ENCODE results near the gene DYNC2LI1.
"Not testable (repeated sequence)": the region's sequence is repeated elsewhere in the genome, so short reads cannot be mapped to it uniquely, and the experiment has no call there.

Gene DYNC2LI1

GRCh38 chr2:43773876-43774613, at the start of gene DYNC2LI1:
Gene DYNC2LI1, plus strand, starts transcription at chr2:43774039. Its CDS starts 100 bp downstream, at chr2:43774139.
- peak; percentile 50 to 60 for DNase-seq (ENCODE audit: low read depth in 1 of 2, low spot score in 1 of 2)

- DNase-seq (ENCODE audit: low read depth in 1 of 2, low spot score in 1 of 2), result no peak
Observed at GRCh38 chr2:43724728-43725526, 48.9 kb upstream of the DYNC2LI1 start.

- DNase-seq (ENCODE audit: low read depth in 1 of 2, low spot score in 1 of 2), result no peak
Observed at GRCh38 chr2:43725711-43726246, 48.1 kb upstream of the DYNC2LI1 start.

GRCh38 chr2:43726961-43727633, 46.7 kb upstream of the DYNC2LI1 start:
- DNase-seq (ENCODE audit: low read depth in 1 of 2, low spot score in 1 of 2), result not testable (repeated sequence)

GRCh38 chr2:43727634-43728014, 46.2 kb upstream of the DYNC2LI1 start:
- no peak for DNase-seq (ENCODE audit: low read depth in 1 of 2, low spot score in 1 of 2)

- no peak for DNase-seq (ENCODE audit: low read depth in 1 of 2, low spot score in 1 of 2)
Observed at GRCh38 chr2:43729491-43730174, 44.2 kb upstream of the DYNC2LI1 start.

GRCh38 chr2:43731211-43731610, 42.6 kb upstream of the DYNC2LI1 start:
- DNase-seq (ENCODE audit: low read depth in 1 of 2, low spot score in 1 of 2), result no peak

- no peak for DNase-seq (ENCODE audit: low read depth in 1 of 2, low spot score in 1 of 2)
Observed at GRCh38 chr2:43736637-43737036, 37.2 kb upstream of the DYNC2LI1 start.

- DNase-seq (ENCODE audit: low read depth in 1 of 2, low spot score in 1 of 2), result no peak
Observed at GRCh38 chr2:43737097-43737854, 36.6 kb upstream of the DYNC2LI1 start.

- no peak for DNase-seq (ENCODE audit: low read depth in 1 of 2, low spot score in 1 of 2)
Observed at GRCh38 chr2:43737855-43738254, 36.0 kb upstream of the DYNC2LI1 start.

GRCh38 chr2:43738257-43738656, 35.6 kb upstream of the DYNC2LI1 start:
- no peak for DNase-seq (ENCODE audit: low read depth in 1 of 2, low spot score in 1 of 2)

- DNase-seq (ENCODE audit: low read depth in 1 of 2, low spot score in 1 of 2), result no peak
Observed at GRCh38 chr2:43743706-43744105, 30.1 kb upstream of the DYNC2LI1 start.

GRCh38 chr2:43745457-43745856, 28.4 kb upstream of the DYNC2LI1 start:
- no peak for DNase-seq (ENCODE audit: low read depth in 1 of 2, low spot score in 1 of 2)

GRCh38 chr2:43748333-43748732, 25.5 kb upstream of the DYNC2LI1 start:
- no peak for DNase-seq (ENCODE audit: low read depth in 1 of 2, low spot score in 1 of 2)

- no peak for DNase-seq (ENCODE audit: low read depth in 1 of 2, low spot score in 1 of 2)
Observed at GRCh38 chr2:43749583-43749982, 24.3 kb upstream of the DYNC2LI1 start.

GRCh38 chr2:43751476-43751990, 22.3 kb upstream of the DYNC2LI1 start:
- no peak for DNase-seq (ENCODE audit: low read depth in 1 of 2, low spot score in 1 of 2)

GRCh38 chr2:43752302-43752701, 21.5 kb upstream of the DYNC2LI1 start:
- no peak for DNase-seq (ENCODE audit: low read depth in 1 of 2, low spot score in 1 of 2)

GRCh38 chr2:43754180-43754579, 19.7 kb upstream of the DYNC2LI1 start:
- DNase-seq (ENCODE audit: low read depth in 1 of 2, low spot score in 1 of 2), result no peak

GRCh38 chr2:43758739-43759138, 15.1 kb upstream of the DYNC2LI1 start:
- DNase-seq (ENCODE audit: low read depth in 1 of 2, low spot score in 1 of 2), result no peak

GRCh38 chr2:43759195-43759594, 14.6 kb upstream of the DYNC2LI1 start:
- no peak for DNase-seq (ENCODE audit: low read depth in 1 of 2, low spot score in 1 of 2)
